B cell (primary cell): Measurements from ENCODE around the gene PLCE1.

Source experiments
- EZH2 ChIP-seq: IDR thresholded peaks from 2 replicates; pipeline ENCODE4 v1.6.1; 2012; ENCODE audit warnings: borderline replicate concordance, low read depth, mild to moderate bottlenecking, moderate library complexity, low read length; ENCODE audit not compliant: insufficient read depth, poor library complexity, severe bottlenecking
- TF ChIP-seq, protein P1 (sequence below): fragments of 200-600 bp; IDR thresholded peaks from one replicate; pipeline ENCODE4 v1.8.0; 2022; ENCODE audit warnings: antibody characterized with exemption, mild to moderate bottlenecking

DNA sequence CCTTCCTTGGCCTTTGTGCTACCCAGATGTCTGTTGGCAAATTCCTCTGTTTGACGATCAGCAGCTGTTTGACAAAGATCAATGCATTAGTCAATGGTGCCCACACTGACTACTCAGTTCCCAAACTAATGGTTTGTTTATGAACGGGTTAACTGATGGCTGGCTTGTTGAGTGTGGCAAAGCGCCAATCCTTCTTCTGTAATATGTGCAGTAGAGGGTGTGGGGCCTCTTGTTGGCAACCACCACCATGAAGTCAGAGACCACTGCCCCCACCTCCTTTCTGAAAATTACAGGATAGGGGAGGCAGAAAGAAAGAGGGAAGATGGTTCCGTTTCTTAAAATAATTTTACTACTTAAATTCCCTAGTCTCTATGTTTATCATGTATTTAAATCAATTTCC lies 2.6 kb upstream of the PLCE1 start:
- TF ChIP-seq, protein P1, sequence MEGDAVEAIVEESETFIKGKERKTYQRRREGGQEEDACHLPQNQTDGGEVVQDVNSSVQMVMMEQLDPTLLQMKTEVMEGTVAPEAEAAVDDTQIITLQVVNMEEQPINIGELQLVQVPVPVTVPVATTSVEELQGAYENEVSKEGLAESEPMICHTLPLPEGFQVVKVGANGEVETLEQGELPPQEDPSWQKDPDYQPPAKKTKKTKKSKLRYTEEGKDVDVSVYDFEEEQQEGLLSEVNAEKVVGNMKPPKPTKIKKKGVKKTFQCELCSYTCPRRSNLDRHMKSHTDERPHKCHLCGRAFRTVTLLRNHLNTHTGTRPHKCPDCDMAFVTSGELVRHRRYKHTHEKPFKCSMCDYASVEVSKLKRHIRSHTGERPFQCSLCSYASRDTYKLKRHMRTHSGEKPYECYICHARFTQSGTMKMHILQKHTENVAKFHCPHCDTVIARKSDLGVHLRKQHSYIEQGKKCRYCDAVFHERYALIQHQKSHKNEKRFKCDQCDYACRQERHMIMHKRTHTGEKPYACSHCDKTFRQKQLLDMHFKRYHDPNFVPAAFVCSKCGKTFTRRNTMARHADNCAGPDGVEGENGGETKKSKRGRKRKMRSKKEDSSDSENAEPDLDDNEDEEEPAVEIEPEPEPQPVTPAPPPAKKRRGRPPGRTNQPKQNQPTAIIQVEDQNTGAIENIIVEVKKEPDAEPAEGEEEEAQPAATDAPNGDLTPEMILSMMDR: no peak
- TF ChIP-seq EZH2: no peak
